Heart left ventricle (tissue), 13 donors: ENCODE results near the gene SLC5A10.

Experiments used
- CTCF ChIP-seq, 12 donors: fragments of 200-600 bp; sonication (generic) in 4 of 12; IDR thresholded peaks; one replicate each; pipeline versions ENCODE4 v1.5.0 to v1.8.0; 2018 to 2022; ENCODE audit warnings: antibody characterized with exemption in 12 of 12, mild to moderate bottlenecking in 5 of 12
- POLR2A ChIP-seq, 2 donors: fragments of 450-650 bp; IDR thresholded peaks; one replicate each; pipeline ENCODE4 v1.6.1; 2017; ENCODE audit warnings: antibody characterized with exemption in 2 of 2, mild to moderate bottlenecking in 2 of 2, moderate library complexity in 2 of 2
- donor health status: ischemic (EF 13 %, LVEDD 7.1; RV severe dilation, severe dysfunction).
- donor health status: DM: no; HTN: yes; CAD: no.
- donor health status: DM: no; HTN: no; CAD: no.
- donor health status: ischemic (EF 25% LVEDD 6.9; RV normal size, moderate dysfunction).
- donor health status: ischemic (EF 25% LVEDD 5.7; RV mildly dilated, moderate dysfunction).
- donor health status: ischemic (EF 35%, LVEDD 5.7; RV mildly dilated, moderate dysfunction).
- donor health status: nonischemic (EF 11% LVEDD 7.7; RV severe dilation, severe dysfunction).
- donor health status: DM: yes; HTN: yes; CAD: no.
- donor health status: PGD.
- donor health status: ischemic (EF 29% LVEDD 5.4; RV normal size, mild dysfunction).
- donor health status: nonischemic (EF 23%, LVEDD 6.1; RV moderate dilation, normal function).

DNA sequence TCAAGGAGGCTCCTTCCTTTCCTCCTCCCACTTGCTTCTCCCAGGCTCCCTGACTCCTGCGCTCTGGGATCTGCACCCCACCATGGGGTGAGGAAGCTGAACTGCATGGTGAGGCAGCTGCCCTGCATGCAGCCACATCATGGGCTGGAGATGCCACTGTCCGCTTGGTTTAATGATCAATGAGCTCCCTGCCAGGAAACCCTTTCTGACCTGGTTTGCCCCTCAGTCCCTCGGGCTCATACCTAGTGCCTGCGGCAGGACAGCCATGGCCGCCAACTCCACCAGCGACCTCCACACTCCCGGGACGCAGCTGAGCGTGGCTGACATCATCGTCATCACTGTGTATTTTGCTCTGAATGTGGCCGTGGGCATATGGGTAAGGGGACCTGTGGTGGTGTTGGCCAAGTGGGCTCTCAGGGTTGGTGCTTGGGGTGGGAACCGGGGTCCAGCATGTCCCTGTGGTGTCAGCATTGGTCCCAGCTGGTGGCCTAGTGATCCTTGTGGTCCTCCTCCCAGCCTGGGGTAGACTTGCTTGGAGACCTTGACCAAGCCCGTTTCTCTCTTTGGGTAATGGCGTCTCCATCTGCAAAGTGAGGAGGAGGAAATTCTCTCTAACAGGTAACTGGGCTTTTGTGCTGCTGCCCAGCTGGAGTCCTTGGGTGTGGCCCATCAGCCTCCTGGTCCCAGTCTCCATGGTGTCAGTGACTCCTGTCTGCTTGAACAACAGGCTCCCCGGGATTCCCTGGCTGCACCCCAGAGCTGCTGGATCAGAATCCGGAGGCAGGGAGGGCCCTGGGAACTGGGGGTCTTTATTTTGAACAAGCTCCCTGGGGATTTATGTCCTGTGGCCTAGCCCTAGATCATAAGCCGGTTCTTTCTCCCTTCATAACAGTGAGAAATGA, at the start of gene SLC5A10:
- TF ChIP-seq CTCF (IDR thresholded peaks at IDR 0.05): peak in 1 of 12 donors; percentile 12
- TF ChIP-seq POLR2A (IDR thresholded peaks at IDR 0.05): no peak
